NCI-H1105 treated with DMSO at 0.1 percent for 48 hours (cell line): Measurements from ENCODE around the gene DCXR.

Experiments
- DNase-seq: peaks from one replicate; lab custom pipeline; 2025; lab: John Stamatoyannopoulos, UW

DCXR gene

GRCh38 chr17:82022310-82022980 lies 15.1 kb downstream of the DCXR start, which contains the start of gene CENPX:
CENPX (minus strand) TSS chr17:82022878; CDS start chr17:82022861, 17 bp downstream.
- DNase-seq, result no peak

GRCh38 chr17:82021900-82022309 lies 15.6 kb downstream of the DCXR start:
- no peak for DNase-seq

GRCh38 chr17:82021107-82021899 lies 16.2 kb downstream of the DCXR start:
- peak; percentile 17 for DNase-seq

GRCh38 chr17:82020572-82021106 lies 16.9 kb downstream of the DCXR start:
- no peak for DNase-seq

- DNase-seq, result peak; percentile 21
Observed at GRCh38 chr17:82019690-82020571, 17.6 kb downstream of the DCXR start.

GRCh38 chr17:82018989-82019689 lies 18.4 kb downstream of the DCXR start:
- no peak for DNase-seq

GRCh38 chr17:82018152-82018988 lies 19.1 kb downstream of the DCXR start:
- no peak for DNase-seq

- DNase-seq, result no peak
Observed at GRCh38 chr17:82017612-82018151, 19.8 kb downstream of the DCXR start.

- DNase-seq, result no peak
Observed at GRCh38 chr17:82016875-82017459, 20.5 kb downstream of the DCXR start.

GRCh38 chr17:82016061-82016874 lies 21.2 kb downstream of the DCXR start:
- DNase-seq, result no peak

- DNase-seq, result no peak
Observed at GRCh38 chr17:82015311-82015971, 22.1 kb downstream of the DCXR start.

- DNase-seq, result no peak
Observed at GRCh38 chr17:82014971-82015310, 22.6 kb downstream of the DCXR start.

GRCh38 chr17:82014432-82014831 lies 23.1 kb downstream of the DCXR start:
- no peak for DNase-seq

- DNase-seq, result no peak
Observed at GRCh38 chr17:82013772-82014321, 23.6 kb downstream of the DCXR start.

GRCh38 chr17:82013341-82013740 lies 24.2 kb downstream of the DCXR start:
- DNase-seq, result no peak

- DNase-seq, result no peak
Observed at GRCh38 chr17:82012640-82013295, 24.7 kb downstream of the DCXR start.

GRCh38 chr17:82012261-82012639 lies 25.2 kb downstream of the DCXR start:
- no peak for DNase-seq
